Activated naive CD8-positive, alpha-beta T cell treated with anti-CD3 and anti-CD28 coated beads, Interleukin-2, amount 50 U/mL, for 24 hours (primary cell): ENCODE results near the gene ACTL7A.

Experiments
- ATAC-seq: fragments of 150-1000 bp; cut with Tn5 transposase; one replicate; pipeline ENCODE4 v1.10.0; 2021
- DNase-seq: peaks from one replicate; pipeline ENCODE4 v3.0.0; 2021
- H3K27ac Mint-ChIP-seq: one replicate; pipeline ENCODE4 v1.8.0; 2021; ENCODE audit warnings: mild to moderate bottlenecking, mixed read lengths
- H3K27me3 Mint-ChIP-seq: one replicate; pipeline ENCODE4 v1.8.0; 2021; ENCODE audit warnings: mixed read lengths
- H3K36me3 Mint-ChIP-seq: one replicate; pipeline ENCODE4 v1.8.0; 2021; ENCODE audit warnings: low read depth, mixed read lengths
- H3K4me1 Mint-ChIP-seq: one replicate; pipeline ENCODE4 v1.8.0; 2021; ENCODE audit warnings: mixed read lengths
- H3K4me3 Mint-ChIP-seq: one replicate; pipeline ENCODE4 v1.8.0; 2021; ENCODE audit warnings: mild to moderate bottlenecking, moderate library complexity, mixed read lengths
- H3K9me3 Mint-ChIP-seq: one replicate; pipeline ENCODE4 v1.8.0; 2021; ENCODE audit warnings: mixed read lengths

The ACTL7A gene

GRCh38 chr9:108904161-108904560 lies 42.1 kb downstream of the ACTL7A start:
- Mint-ChIP-seq H3K4me1 (no peaks in the 10 kb centered on the region), H3K4me3 (no peak overlapping the region), H3K27me3 (no peaks in the 10 kb centered on the region), H3K9me3 (no peaks in the 10 kb centered on the region), H3K27ac (peak overlapping the region; percentile 24), H3K36me3 (peaks cover 52% of the 10 kb centered on the region)
- ATAC-seq = no peak
- DNase-seq = no peak

- Mint-ChIP-seq H3K36me3 (peaks cover 57% of the 10 kb centered on the region), H3K4me1 (no peaks in the 10 kb centered on the region), H3K9me3 (no peaks in the 10 kb centered on the region), H3K27ac (no peak overlapping the region), H3K27me3 (no peaks in the 10 kb centered on the region), H3K4me3 (no peak overlapping the region)
- no peak for DNase-seq
- no peak for ATAC-seq
These were observed 43.4 kb downstream of the ACTL7A start for GRCh38 chr9:108905494-108905893.

- no peaks in the 10 kb centered on the region for H3K9me3 Mint-ChIP-seq
- no peak overlapping the region for H3K27ac Mint-ChIP-seq
- no peak for ATAC-seq
- DNase-seq = no peak
- no peaks in the 10 kb centered on the region for H3K27me3 Mint-ChIP-seq
- no peak overlapping the region for H3K4me3 Mint-ChIP-seq
- peaks cover 8% of the 10 kb centered on the region for H3K4me1 Mint-ChIP-seq
- peaks cover 53% of the 10 kb centered on the region for H3K36me3 Mint-ChIP-seq
These were observed 48.3 kb downstream of the ACTL7A start for GRCh38 chr9:108910402-108910801.

- peaks cover 55% of the 10 kb centered on the region for H3K36me3 Mint-ChIP-seq
- no peaks in the 10 kb centered on the region for H3K9me3 Mint-ChIP-seq
These were observed 48.8 kb downstream of the ACTL7A start for GRCh38 chr9:108910914-108911313.

GRCh38 chr9:108911820-108912219 lies 49.8 kb downstream of the ACTL7A start:
- H3K36me3 Mint-ChIP-seq = peaks cover 53% of the 10 kb centered on the region
- H3K4me3 Mint-ChIP-seq = no peak overlapping the region
- peaks cover 8% of the 10 kb centered on the region for H3K4me1 Mint-ChIP-seq
- H3K9me3 Mint-ChIP-seq = no peaks in the 10 kb centered on the region
- no peaks in the 10 kb centered on the region for H3K27me3 Mint-ChIP-seq
- ATAC-seq (no peak), DNase-seq (no peak)
- H3K27ac Mint-ChIP-seq = peak overlapping the region; percentile 15

More at GRCh38 chr9:108910914-108911313, 48.8 kb downstream of the ACTL7A start:
- Mint-ChIP-seq H3K4me3 (no peak overlapping the region), H3K27me3 (no peaks in the 10 kb centered on the region), H3K4me1 (peaks cover 8% of the 10 kb centered on the region), H3K27ac (no peak overlapping the region)
- DNase-seq (no peak), ATAC-seq (no peak)
